Left forelimb (tissue), 1 donor: ENCODE results near the gene MEF2C.

Experiments used
- DNase-seq: peaks from one replicate; pipeline ENCODE4 v3.0.0-alpha.2; 2018; ENCODE audit warnings: low spot score

MEF2C gene

GRCh38 chr5:88688156-88688983 lies 194.6 kb downstream of the MEF2C start:
- no peak for DNase-seq

GRCh38 chr5:88687373-88687911 lies 195.5 kb downstream of the MEF2C start:
- no peak for DNase-seq

GRCh38 chr5:88686726-88687125 lies 196.3 kb downstream of the MEF2C start:
- DNase-seq = no peak

- no peak for DNase-seq
These were observed 197.1 kb downstream of the MEF2C start for GRCh38 chr5:88685591-88686541.

- no peak for DNase-seq
These were observed 199.4 kb downstream of the MEF2C start for GRCh38 chr5:88683506-88684135.

GRCh38 chr5:88682881-88683361 lies 200.1 kb downstream of the MEF2C start:
- DNase-seq = no peak

- DNase-seq = no peak
These were observed 200.9 kb downstream of the MEF2C start for GRCh38 chr5:88682131-88682530.

GRCh38 chr5:88681211-88681803 lies 201.7 kb downstream of the MEF2C start:
- DNase-seq = no peak

GRCh38 chr5:88680253-88681132 lies 202.5 kb downstream of the MEF2C start:
- DNase-seq = peak; percentile 85

GRCh38 chr5:88679638-88680037 lies 203.3 kb downstream of the MEF2C start:
- DNase-seq = no peak

- no peak for DNase-seq
These were observed 204.1 kb downstream of the MEF2C start for GRCh38 chr5:88678770-88679381.

- DNase-seq = no peak
These were observed 204.8 kb downstream of the MEF2C start for GRCh38 chr5:88677943-88678769.

GRCh38 chr5:88677376-88677895 lies 205.5 kb downstream of the MEF2C start:
- DNase-seq = no peak

- DNase-seq = no peak
These were observed 206.2 kb downstream of the MEF2C start for GRCh38 chr5:88676637-88677375.

GRCh38 chr5:88675708-88676636 lies 207.0 kb downstream of the MEF2C start:
- DNase-seq = peak; percentile 65

GRCh38 chr5:88675168-88675707 lies 207.7 kb downstream of the MEF2C start:
- DNase-seq = peak; percentile 66
